DMS 273 (cell line): ENCODE results near the gene GOSR1.
A peak's percentile ranks its signal among the peaks of the same experiment; 100 is the strongest.
"Not testable (repeated sequence)": the region's sequence is repeated elsewhere in the genome, so short reads cannot be mapped to it uniquely, and the experiment has no call there.

Experiments
- DNase-seq: peaks from one replicate; lab custom pipeline; 2025; ENCODE audit not compliant: unreplicated experiment; lab: John Stamatoyannopoulos, UW

GOSR1 gene

DNA sequence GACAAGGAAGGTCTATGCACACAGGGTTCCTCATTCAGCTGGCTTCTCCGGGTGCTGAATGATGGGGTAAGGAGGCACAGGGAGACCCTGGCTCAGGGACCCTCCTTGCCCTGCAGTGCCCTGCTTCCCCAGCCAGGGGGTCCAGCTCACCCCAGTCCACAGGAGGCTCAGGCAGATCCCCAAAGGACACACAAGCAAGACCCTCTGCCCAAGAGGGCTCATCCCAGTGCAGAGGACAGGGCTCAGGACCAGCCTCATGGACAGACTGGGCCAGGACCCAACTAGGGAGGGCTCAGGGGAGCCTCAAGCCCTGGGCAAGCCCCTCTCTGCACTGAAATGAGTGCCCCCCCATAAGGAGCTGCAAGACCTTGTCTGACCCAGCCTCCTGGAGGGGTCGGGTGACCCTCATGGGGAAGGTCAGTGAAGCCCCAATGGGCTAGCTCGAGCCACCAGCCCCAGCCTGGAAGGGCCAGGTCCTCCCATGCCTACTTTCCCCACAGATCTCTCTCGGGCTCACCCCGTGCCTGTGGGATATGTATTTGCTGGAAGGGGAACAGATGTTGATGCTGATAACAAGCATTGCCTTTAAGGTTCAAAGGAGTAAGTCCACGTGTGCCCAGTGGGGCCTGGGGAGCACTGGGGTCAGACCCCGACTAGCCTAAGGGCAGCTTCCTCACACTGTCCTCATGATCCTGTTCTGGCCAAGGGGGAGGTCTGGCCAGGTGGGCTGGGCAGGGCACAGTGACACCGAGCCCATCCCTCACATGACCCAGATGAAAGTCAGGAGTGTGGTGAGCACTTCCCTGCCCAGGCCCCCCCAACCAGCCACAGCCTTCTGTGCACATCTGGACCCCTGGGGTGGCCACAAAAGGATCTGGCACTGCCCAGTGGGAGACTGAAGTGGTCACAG, 83.2 kb downstream of the GOSR1 start:
- DNase-seq = not testable (repeated sequence)

DNA sequence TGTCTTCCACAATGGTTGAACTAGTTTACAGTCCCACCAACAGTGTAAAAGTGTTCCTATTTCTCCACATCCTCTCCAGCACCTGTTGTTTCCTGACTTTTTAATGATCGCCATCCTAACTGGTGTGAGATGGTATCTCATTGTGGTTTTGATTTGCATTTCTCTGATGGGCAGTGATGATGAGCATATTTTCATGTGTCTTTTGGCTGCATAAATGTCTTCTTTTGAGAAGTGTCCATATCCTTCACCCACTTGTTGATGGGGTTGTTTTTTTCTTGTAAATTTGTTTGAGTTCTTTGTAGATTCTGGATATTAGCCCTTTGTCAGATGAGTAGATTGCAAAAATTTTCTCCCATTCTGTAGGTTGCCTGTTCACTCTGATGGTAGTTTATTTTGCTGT, 84.6 kb downstream of the GOSR1 start:
- not testable (repeated sequence) for DNase-seq

DNA sequence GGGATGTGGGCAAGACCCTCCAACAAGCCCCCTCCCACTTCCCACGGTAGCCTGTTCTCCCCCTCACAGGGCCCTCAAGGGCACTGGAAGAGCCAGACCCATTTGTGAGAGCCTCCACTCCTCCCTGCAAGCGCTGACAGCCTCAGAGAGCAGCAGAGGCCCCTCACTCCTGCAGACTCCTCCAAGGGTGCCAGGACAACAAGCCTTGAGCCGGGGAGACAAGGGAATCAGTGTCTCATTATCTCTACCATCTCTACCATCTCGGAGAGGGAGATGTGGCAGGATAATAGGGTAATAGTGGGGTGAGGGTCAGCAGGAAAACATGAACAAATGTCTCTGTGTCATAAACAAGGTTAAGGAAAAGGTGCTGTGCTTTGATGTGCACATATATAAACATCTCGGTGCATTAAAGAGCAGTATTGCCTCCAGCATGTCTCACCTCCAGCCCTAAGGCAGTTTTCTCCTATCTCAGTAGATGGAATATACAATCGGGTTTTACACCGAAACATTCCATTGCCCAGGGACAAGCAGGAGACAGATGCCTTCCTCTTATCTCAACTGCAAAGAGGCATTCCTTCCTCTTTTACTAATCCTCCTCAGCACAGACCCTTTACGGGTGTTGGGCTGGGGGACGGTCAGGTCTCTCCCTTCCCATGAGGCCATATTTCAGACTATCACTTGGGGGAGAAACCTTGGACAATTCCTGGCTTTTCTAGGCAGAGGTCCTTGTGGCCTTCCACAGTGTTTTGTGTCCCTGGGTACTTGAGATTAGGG, 86.1 kb downstream of the GOSR1 start:
- DNase-seq = not testable (repeated sequence)

DNA sequence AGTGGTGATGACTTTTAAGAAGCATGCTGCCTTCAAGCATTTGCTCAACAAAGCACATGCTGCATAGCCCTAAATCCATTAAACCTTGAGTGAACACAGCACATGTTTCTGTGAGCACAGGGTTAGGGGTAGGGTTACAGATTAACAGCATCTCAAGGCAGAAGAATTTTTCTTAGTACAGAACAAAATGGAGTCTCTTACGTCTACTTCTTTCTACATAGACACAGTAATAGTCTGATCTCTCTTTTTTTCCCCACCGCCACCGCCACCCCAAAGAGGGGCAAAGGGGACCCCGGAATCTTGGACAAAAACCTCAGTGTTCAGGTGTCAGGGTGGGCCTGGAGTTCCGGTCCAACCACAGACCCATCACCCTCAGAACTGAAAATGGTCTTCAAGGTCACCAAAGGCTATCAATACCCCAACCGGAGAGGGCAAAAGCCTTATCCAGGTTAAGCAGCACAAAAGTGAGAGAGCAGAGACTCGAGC, 86.7 kb downstream of the GOSR1 start:
- not testable (repeated sequence) for DNase-seq

GRCh38 chr17:30564422-30565072, 87.3 kb downstream of the GOSR1 start:
- DNase-seq = not testable (repeated sequence)

DNA sequence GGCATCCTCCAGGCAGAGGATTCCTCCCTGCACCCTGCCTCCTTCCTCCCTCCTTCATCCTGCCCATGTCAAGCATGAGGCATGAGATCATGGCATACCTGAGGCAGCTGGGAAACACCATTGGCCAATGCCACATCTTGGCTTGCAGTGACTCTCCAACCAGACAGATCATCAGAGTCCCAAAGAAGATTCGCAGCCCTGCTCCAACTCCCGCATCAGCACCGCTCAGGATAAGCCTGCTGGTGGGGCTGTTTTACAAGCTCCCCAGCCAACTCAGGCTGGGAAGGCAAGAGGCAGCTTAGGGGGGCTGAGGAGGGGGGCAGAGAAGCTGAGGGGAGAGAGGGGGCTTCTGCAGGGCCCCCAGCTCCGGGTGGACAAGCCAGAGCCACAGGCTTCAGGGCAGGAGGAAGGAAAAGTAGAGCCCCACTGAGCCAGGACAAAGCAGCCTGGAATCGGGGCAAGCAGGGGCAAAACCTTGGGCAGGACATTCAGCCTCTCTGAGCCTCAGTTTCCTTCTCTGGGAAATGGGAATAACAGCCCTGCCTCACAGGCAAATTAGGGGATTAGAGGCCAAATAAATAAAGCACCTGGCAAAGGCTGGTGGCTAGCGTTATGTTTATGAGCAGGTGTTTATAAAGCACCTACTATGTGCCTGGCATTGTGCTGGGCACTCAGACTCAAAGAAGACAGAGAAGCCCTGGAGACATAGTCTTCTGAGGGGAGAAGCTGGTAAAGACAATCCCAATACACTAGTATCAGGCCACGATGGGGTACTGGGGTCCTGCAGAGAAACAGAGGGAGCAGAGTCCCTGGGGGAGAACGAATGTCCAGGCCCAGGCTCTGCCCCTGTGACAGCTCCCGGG, 88.1 kb downstream of the GOSR1 start:
- peak; percentile 46 for DNase-seq

DNA sequence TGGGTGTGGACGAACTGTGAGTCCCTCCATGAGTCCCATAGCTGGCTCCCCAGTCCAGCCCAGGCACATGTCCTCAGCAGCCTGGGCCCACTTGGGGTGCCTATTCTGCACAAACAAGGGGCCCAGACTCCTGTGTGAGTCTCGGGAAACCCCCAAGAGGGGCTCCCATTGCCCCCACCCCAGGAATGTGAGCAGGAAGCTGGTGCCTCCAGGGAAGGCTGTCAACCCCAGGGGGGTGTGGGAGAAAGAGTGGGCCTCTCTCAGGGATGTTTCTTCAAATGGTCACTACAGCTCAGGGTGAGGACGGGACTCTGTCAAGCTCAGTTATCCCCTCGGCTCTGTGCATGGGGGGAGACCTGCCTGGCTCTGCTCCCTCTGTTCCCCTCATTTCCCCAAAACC, 88.9 kb downstream of the GOSR1 start:
- DNase-seq = not testable (repeated sequence)

GRCh38 chr17:30566516-30567225, 89.5 kb downstream of the GOSR1 start:
- DNase-seq = not testable (repeated sequence)

DNA sequence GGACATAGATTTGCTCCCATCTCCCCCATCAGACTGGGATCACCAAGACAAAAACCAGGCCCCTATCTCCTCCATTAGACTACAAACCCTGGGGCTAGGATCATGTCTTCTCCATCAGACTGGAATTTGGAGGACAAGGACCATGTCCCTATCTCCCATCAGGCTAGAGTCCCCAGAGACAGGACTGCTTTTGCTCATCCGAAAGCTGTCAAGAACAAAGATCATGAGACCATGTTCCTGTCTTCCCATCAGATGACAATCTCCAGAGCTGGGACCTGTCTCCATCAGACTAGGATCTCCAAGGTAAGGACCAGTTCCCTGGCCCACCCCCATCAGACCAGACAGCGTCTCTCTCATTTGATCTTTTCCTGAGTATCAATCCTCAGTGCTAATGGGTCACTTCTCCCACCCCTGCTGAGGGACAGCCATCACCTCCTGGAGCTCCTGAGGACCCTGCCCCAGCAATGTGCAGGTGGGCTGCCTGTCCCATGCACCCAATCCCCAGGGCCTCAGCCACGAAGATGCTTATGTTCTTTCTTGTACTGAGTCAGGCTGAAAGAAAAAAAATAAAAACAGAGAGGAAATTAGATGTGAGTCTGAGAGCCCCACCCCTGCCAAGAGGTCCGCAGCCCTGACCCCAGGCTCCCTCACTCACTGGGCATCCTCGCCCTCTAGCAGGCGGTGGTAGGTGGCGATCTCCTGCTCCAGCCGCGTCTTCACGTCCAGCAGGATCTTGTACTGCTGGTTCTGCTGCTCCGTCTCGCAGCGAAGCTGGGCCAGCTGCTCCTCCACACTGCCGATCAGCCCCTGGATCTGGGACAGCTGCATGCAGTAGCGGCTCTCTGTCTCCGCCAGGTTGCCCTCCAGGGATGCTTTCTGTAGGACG, 90.3 kb downstream of the GOSR1 start:
- DNase-seq = no peak

- DNase-seq = no peak
These were observed 90.9 kb downstream of the GOSR1 start for GRCh38 chr17:30568117-30568430.

DNA sequence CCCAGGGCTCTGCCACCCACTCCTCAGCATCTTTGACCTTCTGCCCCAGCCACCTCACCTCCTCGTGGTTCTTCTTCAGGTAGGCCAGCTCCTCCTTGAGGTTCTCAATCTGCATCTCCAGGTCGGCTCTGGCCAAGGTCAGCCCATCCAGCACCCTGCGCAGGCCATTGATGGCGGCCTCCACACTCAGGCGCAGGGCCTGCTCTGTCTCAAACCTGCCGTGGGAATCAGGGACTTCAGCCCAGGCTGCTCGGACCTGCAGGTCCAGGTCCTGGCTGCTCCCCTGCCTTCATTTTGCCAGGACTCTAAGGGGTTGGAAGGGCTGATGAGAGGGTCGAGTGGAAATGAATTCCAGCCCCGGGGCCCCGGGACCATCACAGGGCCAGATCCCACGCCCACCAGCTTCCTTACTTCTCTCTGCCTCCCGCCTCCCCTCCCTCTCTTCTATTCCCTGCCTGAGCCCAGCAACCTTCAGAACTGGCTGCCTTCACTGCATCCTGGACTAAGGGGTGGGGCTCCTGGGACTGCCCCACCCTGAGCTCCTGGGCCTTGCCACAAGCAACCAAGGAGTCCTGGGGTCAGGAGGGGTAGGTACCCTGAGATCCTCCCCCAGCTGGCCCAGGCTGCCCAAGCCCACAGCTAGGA, 92.4 kb downstream of the GOSR1 start:
- DNase-seq = not testable (repeated sequence)

GRCh38 chr17:30570191-30570590, 93.0 kb downstream of the GOSR1 start:
- DNase-seq = no peak

DNA sequence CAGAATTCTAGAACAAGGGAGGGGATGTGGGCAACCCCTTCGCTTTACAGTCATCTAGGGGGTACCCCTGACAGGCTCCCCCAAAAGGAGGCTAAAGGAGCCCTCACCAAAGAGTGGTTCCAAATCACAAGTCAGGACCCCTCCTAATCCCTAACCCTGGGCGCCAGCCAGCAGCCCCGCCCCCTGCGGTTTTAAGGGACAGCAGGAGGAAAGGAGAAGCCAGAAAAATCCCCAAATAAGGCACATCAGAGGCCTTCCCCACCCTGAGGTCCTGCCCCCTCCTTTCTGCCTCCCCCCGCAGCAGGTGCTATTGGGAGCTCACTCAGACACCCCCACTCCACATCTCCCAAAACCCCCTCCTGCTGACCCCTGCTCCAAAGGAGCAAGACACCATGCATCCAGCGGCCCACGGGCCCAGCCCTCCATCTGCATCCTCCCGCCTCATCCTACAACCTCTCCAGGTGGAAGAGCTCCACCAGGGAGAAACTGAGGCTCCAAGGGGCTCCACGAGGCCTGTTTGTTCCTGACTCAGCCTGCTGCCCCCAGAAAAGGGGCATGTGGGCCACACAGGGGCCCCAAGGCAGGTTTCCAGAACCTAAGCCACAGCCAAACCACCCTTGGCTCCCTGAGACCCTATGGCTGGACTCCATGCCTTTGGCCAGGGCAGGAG, 93.5 kb downstream of the GOSR1 start:
- no peak for DNase-seq

GRCh38 chr17:30571404-30571803, 94.2 kb downstream of the GOSR1 start:
- not testable (repeated sequence) for DNase-seq

- no peak for DNase-seq
These were observed 94.7 kb downstream of the GOSR1 start for GRCh38 chr17:30571921-30572320.

- DNase-seq = not testable (repeated sequence)
These were observed 95.7 kb downstream of the GOSR1 start for GRCh38 chr17:30572651-30573554.
